ENCODE data around the gene ZSCAN5A. TPM values are rescaled to one million over a fixed set of nuclear protein-coding genes. Genes with fewer than 3 reads are reported as not detected.

The ZSCAN5A gene
- total RNA-seq, 1 donor from 2014 or later = 8.9 TPM

GRCh38 chr19:56319991-56320390 is 5.4 kb upstream of the ZSCAN5A start:
- DNase-seq (ENCODE audit: extremely low spot score, unreplicated experiment) = no peak
- H3K9me3 Mint-ChIP-seq (ENCODE audit: unreplicated experiment) = peaks cover 7% of the 10 kb centered on the region
- H3K4me1 Mint-ChIP-seq (ENCODE audit: unreplicated experiment) = peaks cover 4% of the 10 kb centered on the region
- TF ChIP-seq, protein P1, sequence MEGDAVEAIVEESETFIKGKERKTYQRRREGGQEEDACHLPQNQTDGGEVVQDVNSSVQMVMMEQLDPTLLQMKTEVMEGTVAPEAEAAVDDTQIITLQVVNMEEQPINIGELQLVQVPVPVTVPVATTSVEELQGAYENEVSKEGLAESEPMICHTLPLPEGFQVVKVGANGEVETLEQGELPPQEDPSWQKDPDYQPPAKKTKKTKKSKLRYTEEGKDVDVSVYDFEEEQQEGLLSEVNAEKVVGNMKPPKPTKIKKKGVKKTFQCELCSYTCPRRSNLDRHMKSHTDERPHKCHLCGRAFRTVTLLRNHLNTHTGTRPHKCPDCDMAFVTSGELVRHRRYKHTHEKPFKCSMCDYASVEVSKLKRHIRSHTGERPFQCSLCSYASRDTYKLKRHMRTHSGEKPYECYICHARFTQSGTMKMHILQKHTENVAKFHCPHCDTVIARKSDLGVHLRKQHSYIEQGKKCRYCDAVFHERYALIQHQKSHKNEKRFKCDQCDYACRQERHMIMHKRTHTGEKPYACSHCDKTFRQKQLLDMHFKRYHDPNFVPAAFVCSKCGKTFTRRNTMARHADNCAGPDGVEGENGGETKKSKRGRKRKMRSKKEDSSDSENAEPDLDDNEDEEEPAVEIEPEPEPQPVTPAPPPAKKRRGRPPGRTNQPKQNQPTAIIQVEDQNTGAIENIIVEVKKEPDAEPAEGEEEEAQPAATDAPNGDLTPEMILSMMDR (IDR thresholded peaks at IDR 0.05) = no peak
- no peak overlapping the region for H3K27ac Mint-ChIP-seq (ENCODE audit: unreplicated experiment)
- H3K4me3 Mint-ChIP-seq (ENCODE audit: unreplicated experiment) = no peak overlapping the region
- no peaks in the 10 kb centered on the region for H3K36me3 Mint-ChIP-seq (ENCODE audit: unreplicated experiment)
- no peaks in the 10 kb centered on the region for H3K27me3 Mint-ChIP-seq (ENCODE audit: unreplicated experiment)

GRCh38 chr19:56317749-56318148 is 3.1 kb upstream of the ZSCAN5A start:
- no peaks in the 10 kb centered on the region for H3K27me3 Mint-ChIP-seq (ENCODE audit: unreplicated experiment)
- H3K4me3 Mint-ChIP-seq (ENCODE audit: unreplicated experiment) = no peak overlapping the region
- TF ChIP-seq, protein P1 (IDR thresholded peaks at IDR 0.05) = no peak
- peaks cover 15% of the 10 kb centered on the region for H3K4me1 Mint-ChIP-seq (ENCODE audit: unreplicated experiment)
- DNase-seq (ENCODE audit: extremely low spot score, unreplicated experiment) = no peak
- no peaks in the 10 kb centered on the region for H3K36me3 Mint-ChIP-seq (ENCODE audit: unreplicated experiment)
- H3K27ac Mint-ChIP-seq (ENCODE audit: unreplicated experiment) = no peak overlapping the region
- H3K9me3 Mint-ChIP-seq (ENCODE audit: unreplicated experiment) = no peaks in the 10 kb centered on the region

DNA sequence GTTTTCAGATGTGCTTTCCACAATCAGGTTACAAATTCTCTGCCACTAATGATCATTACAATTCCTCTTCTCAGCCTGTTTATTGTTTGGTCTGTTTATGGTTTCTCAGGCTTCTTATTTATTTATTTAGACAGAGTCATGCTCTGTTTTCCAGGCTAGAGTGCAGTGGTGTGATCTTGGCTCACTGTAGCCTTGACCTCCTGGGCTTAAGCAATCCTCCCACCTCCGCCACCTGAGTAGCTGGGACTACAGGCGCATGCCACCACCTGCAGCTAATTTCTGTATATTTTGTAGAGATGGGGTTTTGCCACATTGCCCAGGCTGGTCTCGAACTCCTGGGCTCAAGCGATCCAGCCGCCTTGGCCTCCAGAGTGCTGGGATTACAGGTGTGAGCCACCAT is 2.1 kb upstream of the ZSCAN5A start:
- H3K4me3 Mint-ChIP-seq (ENCODE audit: unreplicated experiment) = peak overlapping the region; percentile 26
- H3K36me3 Mint-ChIP-seq (ENCODE audit: unreplicated experiment) = peaks cover 2% of the 10 kb centered on the region
- TF ChIP-seq, protein P1 (IDR thresholded peaks at IDR 0.05) = no peak
- no peaks in the 10 kb centered on the region for H3K27me3 Mint-ChIP-seq (ENCODE audit: unreplicated experiment)
- H3K9me3 Mint-ChIP-seq (ENCODE audit: unreplicated experiment) = no peaks in the 10 kb centered on the region
- H3K27ac Mint-ChIP-seq (ENCODE audit: unreplicated experiment) = no peak overlapping the region
- DNase-seq (ENCODE audit: extremely low spot score, unreplicated experiment) = peak; percentile 27
- H3K4me1 Mint-ChIP-seq (ENCODE audit: unreplicated experiment) = peaks cover 15% of the 10 kb centered on the region

GRCh38 chr19:56315077-56315828 is 614 bp upstream of the ZSCAN5A start:
- Mint-ChIP-seq H3K27ac (ENCODE audit: unreplicated experiment) (peak overlapping the region; percentile 98), H3K27me3 (ENCODE audit: unreplicated experiment) (no peaks in the 10 kb centered on the region), H3K4me1 (ENCODE audit: unreplicated experiment) (peaks cover 15% of the 10 kb centered on the region), H3K4me3 (ENCODE audit: unreplicated experiment) (peak overlapping the region; percentile 85), H3K9me3 (ENCODE audit: unreplicated experiment) (no peaks in the 10 kb centered on the region), H3K36me3 (ENCODE audit: unreplicated experiment) (peaks cover 6% of the 10 kb centered on the region)
- DNase-seq (ENCODE audit: extremely low spot score, unreplicated experiment) = peak; percentile 97
- TF ChIP-seq, protein P1 (IDR thresholded peaks at IDR 0.05) = no peak

DNA sequence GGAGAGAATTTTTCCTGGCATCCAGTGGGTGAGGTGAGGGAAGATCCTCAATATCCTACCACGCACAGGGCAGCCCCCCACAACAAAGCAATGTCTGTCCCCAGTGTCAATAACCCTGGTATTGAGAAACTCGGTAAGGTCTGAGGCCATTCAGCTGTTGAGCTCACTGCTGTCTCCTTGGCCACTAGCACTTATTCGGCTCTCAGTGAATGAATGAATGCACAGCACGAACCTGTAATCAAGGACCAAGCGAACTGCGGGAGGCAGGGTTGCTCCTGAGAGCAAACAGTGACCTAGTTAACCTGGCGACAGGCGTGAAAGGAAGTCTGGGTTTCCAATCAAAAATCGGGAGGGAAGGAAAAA is 640 bp downstream of the ZSCAN5A start:
- no peaks in the 10 kb centered on the region for H3K9me3 Mint-ChIP-seq (ENCODE audit: unreplicated experiment)
- peaks cover 6% of the 10 kb centered on the region for H3K36me3 Mint-ChIP-seq (ENCODE audit: unreplicated experiment)
- peaks cover 15% of the 10 kb centered on the region for H3K4me1 Mint-ChIP-seq (ENCODE audit: unreplicated experiment)
- TF ChIP-seq, protein P1 (IDR thresholded peaks at IDR 0.05) = no peak
- peak overlapping the region; percentile 98 for H3K27ac Mint-ChIP-seq (ENCODE audit: unreplicated experiment)
- no peaks in the 10 kb centered on the region for H3K27me3 Mint-ChIP-seq (ENCODE audit: unreplicated experiment)
- peak; percentile 46 for DNase-seq (ENCODE audit: extremely low spot score, unreplicated experiment)
- peak overlapping the region; percentile 85 for H3K4me3 Mint-ChIP-seq (ENCODE audit: unreplicated experiment)
